Type B pancreatic cell (in vitro differentiated cells): ENCODE results near the gene ALDH18A1. TPM values are rescaled to one million over a fixed set of nuclear protein-coding genes. Genes with fewer than 3 reads are reported as not detected.

Experiments
- DNase-seq: peaks from one replicate; pipeline ENCODE4 v3.0.0; 2021; ENCODE audit warnings: mixed read lengths; ENCODE audit not compliant: unreplicated experiment; ENCODE audit errors: extremely low spot score
- H3K27ac Mint-ChIP-seq: 2 replicates; pipeline ENCODE4 v1.8.0; 2021; ENCODE audit warnings: mild to moderate bottlenecking, mixed read lengths
- H3K27me3 Mint-ChIP-seq: 2 replicates; pipeline ENCODE4 v1.8.0; 2021; ENCODE audit warnings: mixed read lengths
- H3K36me3 Mint-ChIP-seq: 2 replicates; pipeline ENCODE4 v1.8.0; 2021; ENCODE audit warnings: mixed read lengths
- H3K4me1 Mint-ChIP-seq: one replicate; pipeline ENCODE4 v1.8.0; 2021; ENCODE audit warnings: mixed read lengths; ENCODE audit not compliant: unreplicated experiment
- H3K4me3 Mint-ChIP-seq: 2 replicates; pipeline ENCODE4 v1.8.0; 2021; ENCODE audit warnings: mild to moderate bottlenecking, mixed read lengths
- H3K9me3 Mint-ChIP-seq: 2 replicates; pipeline ENCODE4 v1.8.0; 2021; ENCODE audit warnings: mixed read lengths
- total RNA-seq: library from RNA; stranded (reverse); gene quantifications from 2 replicates; pipeline ENCODE4 v1.2.1, GENCODE V29; 2021; ENCODE audit warnings: low replicate concordance
- TF ChIP-seq, protein P1 (sequence below): fragments of 200-600 bp; sonication (generic); conservative IDR thresholded peaks from 2 replicates; pipeline ENCODE4 v1.5.0; 2021; ENCODE audit warnings: antibody characterized with exemption, mild to moderate bottlenecking

The ALDH18A1 gene
- total RNA-seq, 1 donor from 2014 or later, result 111 TPM

DNA sequence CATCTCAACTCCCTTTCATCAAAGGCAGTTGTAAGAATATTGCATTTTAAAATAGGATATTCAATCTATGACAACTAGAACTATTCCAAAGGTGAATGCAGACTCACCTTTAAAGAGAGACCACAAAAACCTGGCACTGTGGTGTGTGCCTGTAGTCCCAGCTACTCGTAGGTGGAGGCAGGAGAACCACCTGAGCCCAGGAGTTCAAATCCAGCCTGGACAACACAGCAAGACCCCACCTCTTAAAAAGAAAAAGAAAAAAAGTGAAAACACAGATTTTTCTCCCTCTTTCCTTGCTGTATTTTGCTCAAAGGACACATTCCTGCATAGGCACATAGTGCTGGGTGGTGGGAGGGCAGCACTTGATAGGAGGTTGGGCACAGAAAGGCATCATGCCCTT, 739 bp upstream of the ALDH18A1 start:
- Mint-ChIP-seq H3K27me3 (no peaks in the 10 kb centered on the region), H3K36me3 (peaks cover 15% of the 10 kb centered on the region), H3K9me3 (no peaks in the 10 kb centered on the region), H3K27ac (peak overlapping the region; percentile 94), H3K4me3 (peak overlapping the region; percentile 100), H3K4me1 (peaks cover 22% of the 10 kb centered on the region)
- TF ChIP-seq, protein P1, sequence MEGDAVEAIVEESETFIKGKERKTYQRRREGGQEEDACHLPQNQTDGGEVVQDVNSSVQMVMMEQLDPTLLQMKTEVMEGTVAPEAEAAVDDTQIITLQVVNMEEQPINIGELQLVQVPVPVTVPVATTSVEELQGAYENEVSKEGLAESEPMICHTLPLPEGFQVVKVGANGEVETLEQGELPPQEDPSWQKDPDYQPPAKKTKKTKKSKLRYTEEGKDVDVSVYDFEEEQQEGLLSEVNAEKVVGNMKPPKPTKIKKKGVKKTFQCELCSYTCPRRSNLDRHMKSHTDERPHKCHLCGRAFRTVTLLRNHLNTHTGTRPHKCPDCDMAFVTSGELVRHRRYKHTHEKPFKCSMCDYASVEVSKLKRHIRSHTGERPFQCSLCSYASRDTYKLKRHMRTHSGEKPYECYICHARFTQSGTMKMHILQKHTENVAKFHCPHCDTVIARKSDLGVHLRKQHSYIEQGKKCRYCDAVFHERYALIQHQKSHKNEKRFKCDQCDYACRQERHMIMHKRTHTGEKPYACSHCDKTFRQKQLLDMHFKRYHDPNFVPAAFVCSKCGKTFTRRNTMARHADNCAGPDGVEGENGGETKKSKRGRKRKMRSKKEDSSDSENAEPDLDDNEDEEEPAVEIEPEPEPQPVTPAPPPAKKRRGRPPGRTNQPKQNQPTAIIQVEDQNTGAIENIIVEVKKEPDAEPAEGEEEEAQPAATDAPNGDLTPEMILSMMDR, result no peak
- no peak for DNase-seq

DNA sequence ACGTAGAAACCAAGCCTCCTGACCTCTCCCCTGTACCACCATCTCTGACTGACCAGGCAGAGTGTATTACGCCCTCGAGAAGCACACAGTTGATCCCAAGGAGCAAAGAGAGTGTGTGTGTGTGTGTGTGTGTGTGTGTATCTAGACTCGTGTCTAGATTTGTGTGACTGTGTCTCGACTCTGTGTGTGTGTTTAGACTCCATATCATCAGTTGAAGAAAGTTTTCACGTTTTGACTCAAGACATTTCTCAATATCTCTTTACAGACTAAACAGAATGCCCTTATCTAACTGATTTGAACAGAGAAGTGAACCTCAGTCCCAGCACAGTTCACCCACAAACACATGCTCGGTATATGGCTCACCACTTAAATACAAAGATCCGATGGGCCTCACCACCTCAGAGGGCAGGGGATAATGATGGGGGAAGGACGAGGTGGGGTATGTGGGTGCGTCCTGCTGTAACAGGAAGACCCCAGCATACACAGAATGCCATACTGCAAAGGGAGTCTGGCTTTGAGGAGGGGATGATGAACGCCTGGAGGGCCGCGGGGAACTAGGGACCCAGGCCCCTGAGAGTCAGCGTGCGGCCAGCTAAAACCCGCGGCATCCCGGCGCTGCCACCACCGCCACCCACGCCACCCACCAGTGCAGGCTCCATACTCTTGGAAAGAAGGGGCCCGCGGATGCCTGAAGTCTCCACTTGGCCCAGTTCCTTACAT, 780 bp downstream of the ALDH18A1 start:
- no peak for DNase-seq
- H3K4me3 Mint-ChIP-seq, result peak overlapping the region; percentile 100
- H3K36me3 Mint-ChIP-seq, result peaks cover 29% of the 10 kb centered on the region
- TF ChIP-seq, protein P1, result no peak
- peaks cover 16% of the 10 kb centered on the region for H3K4me1 Mint-ChIP-seq
- peaks cover 9% of the 10 kb centered on the region for H3K9me3 Mint-ChIP-seq
- peak overlapping the region; percentile 76 for H3K27ac Mint-ChIP-seq
- no peaks in the 10 kb centered on the region for H3K27me3 Mint-ChIP-seq

DNA sequence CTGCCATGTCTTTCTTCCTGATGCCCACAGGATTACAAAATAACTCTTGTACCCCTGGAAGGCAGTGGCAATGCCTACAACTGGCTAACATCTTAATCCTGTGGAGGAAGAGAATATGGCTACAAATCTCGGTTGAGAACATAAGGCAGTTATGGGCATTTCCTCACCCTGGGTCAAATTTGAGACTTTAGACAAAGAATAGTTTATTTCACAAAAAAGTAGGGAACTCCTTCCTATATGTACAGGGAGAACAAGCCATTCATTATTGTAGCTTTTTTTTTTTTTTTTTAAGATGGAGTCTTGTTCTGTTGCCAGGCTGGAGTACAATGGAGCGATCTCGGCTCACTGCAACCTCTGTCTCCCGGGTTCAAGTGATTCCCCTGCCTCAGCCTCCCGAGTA, 2.6 kb downstream of the ALDH18A1 start:
- no peak overlapping the region for H3K4me3 Mint-ChIP-seq

DNA sequence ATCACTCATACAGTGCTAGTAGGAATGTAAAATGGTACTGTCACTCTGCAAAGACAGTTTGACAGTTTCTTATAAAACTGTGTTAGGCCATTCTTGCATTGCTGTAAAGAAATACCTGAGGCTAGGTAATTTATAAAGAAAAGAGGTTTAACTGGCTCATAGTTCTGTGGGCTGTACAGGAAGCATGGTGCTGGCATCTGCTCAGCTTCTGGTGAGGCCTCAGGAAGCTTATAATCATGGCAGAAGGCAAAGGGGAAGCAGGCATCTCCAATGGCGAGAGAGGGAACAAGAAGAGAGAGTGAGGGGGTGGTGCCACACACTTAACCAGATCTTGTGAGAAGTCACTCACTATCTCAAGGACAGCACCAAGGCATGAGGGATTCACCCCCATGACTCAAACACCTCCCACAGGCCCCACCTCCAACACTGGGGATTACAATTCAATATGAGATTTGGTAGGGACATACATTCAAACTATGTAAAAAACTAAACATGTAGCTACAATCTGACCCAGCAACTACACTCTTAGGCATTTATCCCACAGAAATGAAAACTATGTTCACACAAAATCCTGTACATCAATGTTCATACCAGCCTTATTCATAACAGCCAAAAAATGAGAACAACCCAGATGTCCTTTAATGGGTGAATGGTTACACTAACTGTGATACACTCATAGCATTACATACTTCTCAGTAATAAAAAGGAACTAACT, 5.0 kb downstream of the ALDH18A1 start:
- Mint-ChIP-seq H3K27ac (no peak overlapping the region), H3K4me1 (peaks cover 16% of the 10 kb centered on the region), H3K27me3 (no peaks in the 10 kb centered on the region), H3K36me3 (peaks cover 58% of the 10 kb centered on the region), H3K4me3 (no peak overlapping the region), H3K9me3 (peaks cover 9% of the 10 kb centered on the region)
- DNase-seq, result no peak
- TF ChIP-seq, protein P1, result no peak

More for the DNA sequence above, 2.6 kb downstream of the ALDH18A1 start:
- no peaks in the 10 kb centered on the region for H3K27me3 Mint-ChIP-seq
- no peak overlapping the region for H3K27ac Mint-ChIP-seq
- peaks cover 16% of the 10 kb centered on the region for H3K4me1 Mint-ChIP-seq
- TF ChIP-seq, protein P1, result no peak
- DNase-seq, result no peak
- H3K9me3 Mint-ChIP-seq, result peaks cover 9% of the 10 kb centered on the region
- peaks cover 40% of the 10 kb centered on the region for H3K36me3 Mint-ChIP-seq

DNA sequence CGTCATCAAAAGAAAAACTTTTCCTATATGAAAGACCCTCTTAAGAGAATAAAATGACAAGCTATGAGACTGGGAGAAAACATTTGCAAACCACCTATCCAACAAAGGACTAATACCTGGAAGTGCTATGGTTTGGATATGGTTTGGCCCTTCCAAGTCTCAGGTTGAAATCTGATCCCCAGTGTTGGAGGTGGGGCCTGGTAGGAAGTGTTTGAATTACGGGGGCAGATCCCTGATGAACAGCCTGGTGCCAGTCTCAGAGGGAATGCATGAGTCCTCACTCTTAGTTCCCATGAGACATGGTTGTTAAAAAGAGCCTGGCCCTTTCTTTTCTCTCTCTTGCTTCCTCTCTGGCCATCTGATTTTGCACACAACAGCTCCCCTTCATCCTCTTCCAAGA, 6.3 kb downstream of the ALDH18A1 start:
- Mint-ChIP-seq H3K36me3 (peaks cover 63% of the 10 kb centered on the region), H3K27me3 (no peaks in the 10 kb centered on the region), H3K9me3 (peaks cover 9% of the 10 kb centered on the region), H3K27ac (no peak overlapping the region), H3K4me3 (no peak overlapping the region), H3K4me1 (peaks cover 12% of the 10 kb centered on the region)
- TF ChIP-seq, protein P1, result no peak
- DNase-seq, result no peak
